NCI-H128 (cell line): ENCODE data around the gene TMEM243.
"Not testable (repeated sequence)": the region's sequence is repeated elsewhere in the genome, so short reads cannot be mapped to it uniquely, and the experiment has no call there.

Experiments
- DNase-seq: peaks from one replicate; lab custom pipeline; 2025; ENCODE audit not compliant: unreplicated experiment; lab: John Stamatoyannopoulos, UW

TMEM243 gene

DNA sequence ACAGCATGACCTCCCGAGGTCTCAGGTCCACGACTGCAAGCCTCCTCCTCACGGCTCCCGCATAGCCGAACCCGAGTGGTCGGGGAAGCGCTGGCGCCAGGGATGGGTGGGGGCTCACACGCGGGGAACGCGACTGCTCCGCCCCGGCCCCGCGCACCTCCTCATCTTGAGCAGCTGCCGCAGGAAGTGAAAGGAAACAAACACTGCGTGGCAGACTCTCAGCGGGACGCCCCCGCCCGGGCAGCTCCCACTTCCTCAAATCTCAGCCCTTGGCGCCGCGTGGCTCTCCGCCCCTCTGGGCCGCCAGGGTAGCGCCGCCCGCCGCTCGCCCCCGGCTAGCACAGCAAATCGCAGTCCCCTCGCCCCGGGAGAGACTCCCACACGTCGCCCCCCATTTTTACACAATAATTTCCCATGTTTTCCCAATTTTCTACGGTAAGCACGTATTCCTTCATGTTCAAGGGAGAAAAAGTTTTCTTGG, at the start of gene TMEM243:
Gene TMEM243, minus strand, starts transcription at position 188 of the 481 bp plus-strand sequence. CDS start 229 bp downstream, outside the sequence.
- DNase-seq, result no peak

- DNase-seq, result no peak
Observed at GRCh38 chr7:87267239-87267900, 47.8 kb upstream of the TMEM243 start.

- DNase-seq, result no peak
Observed at GRCh38 chr7:87263537-87263936, 44.0 kb upstream of the TMEM243 start.

GRCh38 chr7:87253589-87254087, 34.1 kb upstream of the TMEM243 start:
- no peak for DNase-seq

- DNase-seq, result not testable (repeated sequence)
Observed at GRCh38 chr7:87245671-87246070, 26.1 kb upstream of the TMEM243 start.

DNA sequence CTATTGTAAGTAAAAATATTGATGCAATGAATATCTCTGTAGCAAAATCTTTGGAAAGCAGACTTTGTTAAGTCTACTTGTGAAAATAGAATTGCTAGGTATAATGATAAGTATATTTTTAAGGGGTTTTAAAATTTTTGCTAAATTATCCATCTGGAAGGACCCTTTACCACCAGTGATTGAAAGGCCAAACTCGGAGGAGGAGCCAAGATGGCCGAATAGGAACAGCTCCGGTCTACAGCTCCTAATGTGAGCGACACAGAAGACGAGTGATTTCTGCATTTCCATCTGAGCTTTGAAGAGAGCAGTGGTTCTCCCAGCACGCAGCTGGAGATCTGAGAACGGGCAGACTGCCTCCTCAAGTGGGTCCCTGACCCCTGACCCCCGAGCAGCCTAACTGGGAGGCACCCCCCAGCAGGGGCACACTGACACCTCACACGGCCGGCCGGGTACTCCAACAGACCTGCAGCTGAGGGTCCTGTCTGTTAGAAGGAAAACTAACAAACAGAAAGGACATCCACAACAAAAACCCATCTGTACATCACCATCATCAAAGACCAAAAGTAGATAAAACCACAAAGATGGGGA, 19.0 kb upstream of the TMEM243 start:
- DNase-seq, result not testable (repeated sequence)

- no peak for DNase-seq
Observed at GRCh38 chr7:87234949-87235348, 15.4 kb upstream of the TMEM243 start.

DNA sequence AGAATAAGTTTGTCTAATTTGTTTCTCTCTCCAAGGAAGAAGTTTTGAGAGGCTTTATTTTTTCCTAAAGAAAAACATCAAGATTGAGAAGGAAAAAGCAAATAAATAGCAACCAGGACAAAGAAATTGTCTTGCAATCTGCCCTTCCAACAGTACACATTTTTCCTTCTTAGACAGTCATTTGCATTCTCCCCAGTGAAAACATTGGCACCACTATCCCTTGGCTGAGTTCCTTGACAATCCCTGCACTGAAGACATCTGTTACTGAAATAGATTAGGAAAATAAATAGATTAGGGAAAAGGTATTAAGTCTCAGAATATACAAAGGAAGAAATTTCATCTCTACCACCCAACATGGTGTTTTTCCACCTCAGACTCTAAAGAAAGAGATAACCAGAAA, 12.2 kb upstream of the TMEM243 start:
- no peak for DNase-seq

DNA sequence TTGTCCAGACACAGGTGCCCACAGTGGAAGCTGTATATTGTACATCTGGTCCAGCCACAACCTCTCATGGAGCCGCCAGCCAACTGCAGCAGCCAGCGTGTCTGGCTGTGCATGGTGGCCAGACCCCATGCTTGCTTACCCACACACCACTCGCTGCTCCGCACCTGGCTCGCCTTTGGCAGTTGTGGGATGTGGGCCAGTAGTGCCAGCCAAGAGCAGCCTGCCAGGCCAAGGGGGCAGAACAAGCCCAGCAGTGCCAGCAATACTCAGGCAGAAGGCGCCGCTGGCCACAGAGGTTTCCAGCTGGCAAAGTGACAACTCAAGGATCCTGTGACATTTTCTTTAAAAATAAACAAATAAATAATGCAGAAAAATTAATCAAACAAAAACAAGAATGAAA, 11.7 kb upstream of the TMEM243 start:
- no peak for DNase-seq

- no peak for DNase-seq
Observed at GRCh38 chr7:87226495-87226894, 7.0 kb upstream of the TMEM243 start.

GRCh38 chr7:87225696-87226095, 6.2 kb upstream of the TMEM243 start:
- DNase-seq, result no peak

DNA sequence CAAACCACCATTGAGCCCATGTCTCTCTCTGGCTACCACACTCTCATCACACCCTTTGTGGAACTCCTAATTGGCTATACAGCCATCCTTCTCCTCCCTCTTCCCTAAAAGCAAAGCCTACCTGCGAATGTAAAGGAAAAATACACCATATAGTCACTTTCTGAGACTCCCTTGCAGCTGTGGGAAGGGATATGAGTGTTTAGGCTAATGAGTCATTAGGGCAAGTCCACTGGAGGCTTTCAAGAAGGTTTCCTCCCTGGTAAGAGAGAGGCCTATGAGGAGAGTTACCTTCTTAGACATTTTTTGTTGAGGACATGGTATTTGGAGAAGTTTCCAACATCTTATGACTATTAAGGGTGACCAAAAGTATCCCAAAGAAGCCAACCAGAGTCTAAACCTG, 4.1 kb upstream of the TMEM243 start:
- no peak for DNase-seq

DNA sequence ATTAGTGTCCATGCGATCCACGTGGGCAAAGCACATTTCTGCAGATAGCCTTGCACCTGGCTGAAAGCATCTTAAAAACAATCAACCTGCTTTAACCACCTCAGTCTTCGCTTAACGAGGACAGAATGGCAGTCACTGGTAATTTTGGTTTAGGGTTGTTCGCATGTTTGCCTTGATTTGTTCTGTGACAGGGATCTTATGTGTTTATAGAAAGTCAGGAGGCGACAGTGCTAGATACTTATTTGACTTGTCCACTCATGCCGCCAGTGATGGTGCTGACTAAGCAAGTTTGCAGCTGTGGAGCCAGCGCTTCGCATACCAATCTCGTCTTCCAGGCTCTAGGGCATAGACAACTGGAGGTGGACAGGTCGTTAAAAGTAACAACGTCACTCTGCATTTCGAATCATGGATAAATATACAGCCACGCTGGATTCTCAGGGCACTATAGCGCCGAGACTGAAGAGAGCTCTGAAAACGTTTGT, 1.2 kb upstream of the TMEM243 start:
- DNase-seq, result no peak

- DNase-seq, result peak; percentile 61
Observed at GRCh38 chr7:87220026-87220733, 648 bp upstream of the TMEM243 start.

- no peak for DNase-seq
Observed at GRCh38 chr7:87218796-87219544, 562 bp downstream of the TMEM243 start.

DNA sequence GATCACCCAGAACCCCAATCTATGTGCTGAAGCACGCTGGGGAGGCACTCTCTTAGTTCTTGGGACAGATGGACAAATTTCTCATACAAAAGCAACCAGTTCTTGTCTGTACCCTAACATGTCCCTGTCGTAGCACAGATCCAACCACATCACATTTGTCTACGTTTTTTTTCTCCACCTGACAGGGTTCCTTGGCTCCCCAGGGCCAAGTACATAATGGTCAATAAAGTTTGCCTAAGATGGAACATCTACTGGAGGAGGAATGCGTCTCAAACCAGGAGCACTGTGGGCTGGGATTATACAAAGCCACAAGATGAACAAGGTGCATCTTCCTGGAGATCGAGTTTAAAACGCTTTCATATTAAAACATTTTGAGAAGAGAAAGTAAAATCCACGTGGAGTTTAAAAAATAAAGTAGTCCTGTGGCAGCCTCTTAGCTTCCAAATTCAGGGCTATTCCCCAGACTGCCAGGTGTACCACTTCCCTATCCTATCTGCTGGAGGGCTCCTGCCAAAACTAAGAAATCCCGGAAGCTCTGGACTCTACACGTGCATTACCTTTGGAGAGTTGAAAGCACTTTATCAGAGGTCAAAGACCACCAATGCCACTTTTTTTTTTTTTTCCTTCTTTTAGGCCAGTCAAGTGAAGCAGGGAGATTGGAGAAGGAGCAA, 1.4 kb downstream of the TMEM243 start:
- no peak for DNase-seq

DNA sequence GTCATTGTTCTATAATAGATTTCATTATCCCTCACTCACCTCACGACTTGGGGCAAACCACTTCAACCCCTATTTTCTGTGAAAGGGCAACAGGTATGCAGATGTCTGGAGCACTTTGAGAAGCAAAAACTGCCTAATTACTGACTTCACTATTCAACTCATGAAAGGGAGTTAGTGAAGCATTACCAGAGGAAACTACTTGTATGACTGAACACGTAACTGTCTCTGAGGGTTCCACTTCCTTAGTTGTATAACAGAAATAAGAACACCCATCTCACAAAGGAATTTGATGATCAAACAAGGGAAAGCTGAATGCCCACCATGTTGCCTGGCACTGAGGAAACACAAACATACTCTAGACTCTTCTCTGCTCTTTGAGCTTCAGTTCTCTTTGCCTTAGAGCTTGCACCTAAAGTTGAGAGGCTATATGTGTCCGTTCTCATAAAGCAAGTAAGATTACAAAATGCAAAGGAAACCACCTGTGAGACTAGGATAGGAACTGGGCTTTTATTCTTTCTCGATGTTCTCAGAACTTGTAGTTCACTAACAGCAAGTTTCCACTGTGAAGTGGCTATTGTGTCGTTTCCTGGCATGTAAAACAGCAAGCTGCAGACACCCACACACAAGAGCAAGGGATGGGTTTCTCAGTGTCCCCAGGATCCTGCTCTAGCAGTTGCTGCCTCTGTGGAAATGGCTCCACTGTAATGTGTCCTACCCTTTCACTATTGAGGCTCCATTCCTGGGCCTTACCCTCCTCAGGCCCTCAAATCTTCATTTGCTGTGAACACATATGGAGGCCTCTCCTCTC, 2.6 kb downstream of the TMEM243 start:
- DNase-seq, result no peak

DNA sequence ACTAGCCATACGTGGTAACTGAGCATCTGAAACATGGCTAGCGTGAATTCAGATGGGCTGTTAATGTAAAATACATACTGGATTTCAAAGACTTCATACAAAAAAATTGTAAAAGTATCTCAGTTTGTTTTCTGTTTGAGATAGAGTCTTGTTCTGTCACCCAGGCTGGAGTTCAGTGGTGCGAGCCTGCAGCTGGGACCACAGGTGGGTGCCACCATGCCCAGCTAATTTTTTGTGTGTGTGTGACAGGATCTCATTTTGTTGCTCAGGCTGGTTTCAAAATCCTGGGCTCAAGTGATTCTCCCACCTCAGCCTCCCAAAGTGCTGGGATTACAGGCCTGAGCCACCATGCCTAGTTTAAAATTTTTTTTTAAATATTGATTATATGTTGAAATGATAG, 4.5 kb downstream of the TMEM243 start:
- no peak for DNase-seq

DNA sequence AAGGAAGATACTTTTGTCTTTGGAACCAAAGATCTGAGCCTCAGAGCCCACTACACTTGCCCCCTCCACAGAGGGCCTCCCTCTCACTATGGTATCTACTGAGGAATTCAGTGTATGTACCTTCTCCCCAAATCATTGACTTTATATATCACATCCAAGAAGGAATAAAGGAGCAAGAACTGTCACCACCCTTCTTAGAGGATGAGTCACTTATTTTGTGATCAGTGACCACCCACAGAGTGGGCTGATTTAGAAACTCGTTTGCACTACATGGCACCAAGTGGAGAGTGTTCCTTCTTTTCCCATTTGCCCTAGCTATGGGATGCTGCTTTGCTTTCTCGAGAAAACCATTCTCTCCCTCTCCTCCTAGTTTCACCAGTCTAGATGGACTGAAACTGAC, 5.7 kb downstream of the TMEM243 start:
- DNase-seq, result no peak

- no peak for DNase-seq
Observed at GRCh38 chr7:87213252-87213651, 6.3 kb downstream of the TMEM243 start.
